Endodermal cell (in vitro differentiated cells): ENCODE measurements around the gene PRAMEF15. TPM values are rescaled to one million over a fixed set of nuclear protein-coding genes. Genes with fewer than 3 reads are reported as not detected.

Experiments
- total RNA-seq, 2 donors: library from RNA; stranded (reverse); fragmentation: NEBNext Ultra II Directional in 1 of 2; extraction: Animal tissue kit (Norgen Biotek cat#: 25700) in 1 of 2; gene quantifications; 2 replicates in 1 of 2; 3 replicates in 1 of 2; pipeline ENCODE4 v1.2.1, GENCODE V29; 2021

PRAMEF15 gene
- total RNA-seq, 2 donors from 2014 or later = not detected

Other genes starting within 250 kb of the PRAMEF15 start
- gene PRAMEF25, start 244.8 kb upstream of the PRAMEF15 start, total RNA-seq = not detected
- gene HNRNPCL2, start 198.7 kb upstream of the PRAMEF15 start, total RNA-seq = not detected
- not detected for gene PRAMEF26, start 159.6 kb upstream of the PRAMEF15 start, total RNA-seq
- not detected for gene HNRNPCL4, start 149.9 kb upstream of the PRAMEF15 start, total RNA-seq
- gene PRAMEF9, start 143.7 kb upstream of the PRAMEF15 start, total RNA-seq = not detected
- gene PRAMEF13, start 114.2 kb upstream of the PRAMEF15 start, total RNA-seq = not detected
- gene PRAMEF18, start 89.4 kb upstream of the PRAMEF15 start, total RNA-seq = not detected
- not detected for gene PRAMEF5, start 61.4 kb upstream of the PRAMEF15 start, total RNA-seq
- not detected for gene PRAMEF8, start 30.4 kb upstream of the PRAMEF15 start, total RNA-seq
- gene PRAMEF33, start 12.0 kb upstream of the PRAMEF15 start, total RNA-seq = not detected
- gene PRAMEF14, start 31.6 kb downstream of the PRAMEF15 start, total RNA-seq = not detected
- gene PRAMEF19, start 56.4 kb downstream of the PRAMEF15 start, total RNA-seq = not detected
- gene PRAMEF17, start 74.1 kb downstream of the PRAMEF15 start, total RNA-seq = not detected
- gene PRAMEF20, start 94.9 kb downstream of the PRAMEF15 start, total RNA-seq = not detected
- under 1 TPM; 0.46 to 0.51 TPM for gene LRRC38, start 198.4 kb downstream of the PRAMEF15 start, total RNA-seq